H1 (cell line): ENCODE measurements around the gene LAMA3. TPM values are rescaled to one million over a fixed set of nuclear protein-coding genes. Genes with fewer than 3 reads are reported as not detected.

Source experiments
- RAD21 ChIP-seq, 2 experiments: IDR thresholded peaks in 1 of 2; conservative IDR thresholded peaks in 1 of 2; 2 replicates each; pipeline ENCODE4 v1.6.1; 2011; ENCODE audit warnings: low read depth in 2 of 2, low read length in 2 of 2, improper control_type of control experiment in 1 of 2, inconsistent platforms in 1 of 2, mild to moderate bottlenecking in 1 of 2, moderate library complexity in 1 of 2
- SIN3A ChIP-seq, 2 experiments: IDR thresholded peaks in 1 of 2; conservative IDR thresholded peaks in 1 of 2; 2 replicates each; pipeline ENCODE4 v1.6.1; 2011 to 2012; ENCODE audit warnings: low read length in 2 of 2, improper control_type of control experiment in 1 of 2, low read depth in 1 of 2, mild to moderate bottlenecking in 1 of 2
- TBP ChIP-seq: IDR thresholded peaks from 2 replicates; pipeline ENCODE4 v1.6.1; 2011; ENCODE audit warnings: low read depth, low read length, improper control_type of control experiment
- polyA plus RNA-seq, 7 experiments: library from polyadenylated mRNA; depleted of rRNA in 3 of 7; stranded (reverse) in 5 of 7; unstranded in 2 of 7; fragments of >200 nt in 5 of 7; fragments of 200-250 nt in 2 of 7; gene quantifications; 1 replicate in 5 of 7; 2 replicates in 1 of 7; 4 replicates in 1 of 7; pipeline versions ENCODE4 v1.2.1 to v1.2.3, GENCODE V29; 2011 to 2013; ENCODE audit warnings: missing spikeins in 2 of 7, mixed read lengths in 2 of 7
- total RNA-seq: library from RNA; stranded (reverse); fragmentation: NEBNext Ultra II Directional; extraction: Animal tissue kit (Norgen Biotek cat#: 25700); gene quantifications from 2 replicates; pipeline ENCODE4 v1.2.1, GENCODE V29; 2021

Gene LAMA3
- total and polyA plus RNA-seq, 2 of the 8 experiments (the other 6 are each of a cell fraction or from before 2014, with no cell fraction given) = 0.76 to 5.0 TPM

GRCh38 chr18:23819001-23819400 lies 129.7 kb downstream of the LAMA3 start (continued):
- TF ChIP-seq RAD21 (IDR thresholded peaks at IDR 0.05 in 1 of 2, conservative IDR thresholded peaks at IDR 0.05 in 1 of 2; ENCODE audit: low read depth in 2 of 2, low read length in 2 of 2) (no peak), TBP (no peak), SIN3A (conservative IDR thresholded peaks at IDR 0.05 in 1 of 2, IDR thresholded peaks at IDR 0.05 in 1 of 2; ENCODE audit: low read depth in 1 of 2, low read length in 2 of 2) (no peak)
